EH (cell line): ENCODE results near the gene SMARCD2.
A peak's percentile ranks its signal among the peaks of the same experiment; 100 is the strongest.

Experiments
- DNase-seq: peaks from one replicate; pipeline ENCODE4 v3.0.0-alpha.2; 2015; ENCODE audit warnings: low read depth

Gene SMARCD2

DNA sequence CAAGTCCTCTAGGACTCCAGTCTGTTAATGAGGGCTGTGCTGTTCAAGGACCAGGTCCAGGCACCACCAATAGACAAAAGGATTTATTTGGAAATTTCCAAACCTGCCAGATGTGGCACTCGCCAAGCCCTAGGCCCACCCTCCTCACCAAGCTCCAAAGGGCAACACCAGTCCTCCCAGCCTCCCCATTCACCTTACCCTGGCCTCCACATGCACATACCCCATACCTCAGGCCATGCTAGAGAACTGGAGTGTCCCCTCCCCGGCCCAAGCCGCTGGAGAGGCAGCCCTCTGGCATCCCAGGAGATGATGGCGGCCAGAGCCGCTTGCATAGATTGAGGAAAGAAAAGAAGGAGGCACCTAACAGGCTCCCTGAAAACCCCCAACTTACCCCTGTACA, 10.5 kb downstream of the SMARCD2 start:
- DNase-seq: no peak

DNA sequence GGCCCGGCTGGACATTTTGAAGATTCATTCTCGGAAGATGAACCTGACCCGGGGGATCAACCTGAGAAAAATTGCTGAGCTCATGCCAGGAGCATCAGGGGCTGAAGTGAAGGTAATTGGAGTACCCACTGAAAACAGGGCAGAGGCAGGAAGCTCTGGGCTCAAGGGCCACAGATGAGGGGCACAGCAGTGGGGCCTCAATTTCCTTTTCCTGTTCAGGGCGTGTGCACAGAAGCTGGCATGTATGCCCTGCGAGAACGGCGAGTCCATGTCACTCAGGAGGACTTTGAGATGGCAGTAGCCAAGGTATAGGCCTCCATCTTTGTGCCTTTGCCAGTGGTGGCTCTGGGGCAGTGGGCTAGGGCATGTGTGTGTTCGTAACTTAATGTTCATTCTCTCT, 11.0 kb downstream of the SMARCD2 start:
- DNase-seq: no peak

- DNase-seq: no peak
Measured at GRCh38 chr17:63830904-63831491, 11.5 kb downstream of the SMARCD2 start.

DNA sequence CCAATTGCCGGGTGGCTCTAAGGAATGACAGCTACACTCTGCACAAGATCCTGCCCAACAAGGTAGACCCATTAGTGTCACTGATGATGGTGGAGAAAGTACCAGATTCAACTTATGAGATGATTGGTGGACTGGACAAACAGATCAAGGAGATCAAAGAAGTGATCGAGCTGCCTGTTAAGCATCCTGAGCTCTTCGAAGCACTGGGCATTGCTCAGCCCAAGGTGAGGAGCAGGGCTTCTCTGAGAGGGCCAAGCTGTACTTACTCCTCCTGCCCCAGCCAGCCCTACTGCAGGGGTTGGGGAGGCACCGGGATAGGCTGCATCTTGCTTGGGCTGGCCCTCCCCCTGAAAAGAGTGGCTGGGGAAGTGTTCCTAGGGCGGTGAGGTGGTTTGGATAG, 12.2 kb downstream of the SMARCD2 start:
- DNase-seq: no peak

DNA sequence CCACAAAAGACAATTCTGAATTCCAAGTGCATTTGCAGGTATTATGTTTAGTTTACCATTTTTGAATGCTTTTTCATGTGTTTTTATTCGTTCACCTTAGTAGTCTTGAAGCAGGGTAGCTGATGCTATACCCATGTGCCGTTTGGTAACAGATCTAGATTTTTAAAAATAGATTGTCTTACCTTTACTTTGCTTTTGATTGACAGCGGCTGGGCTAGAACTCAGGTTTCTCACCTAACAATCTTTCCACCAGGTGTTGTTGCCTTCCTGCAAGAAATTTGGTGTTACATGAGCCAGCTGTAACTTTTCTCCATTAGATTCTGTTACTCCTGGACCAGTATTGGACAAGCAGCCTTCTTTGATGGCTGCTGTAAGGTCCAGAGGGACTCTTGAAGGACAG, 13.5 kb downstream of the SMARCD2 start:
- DNase-seq: no peak

DNA sequence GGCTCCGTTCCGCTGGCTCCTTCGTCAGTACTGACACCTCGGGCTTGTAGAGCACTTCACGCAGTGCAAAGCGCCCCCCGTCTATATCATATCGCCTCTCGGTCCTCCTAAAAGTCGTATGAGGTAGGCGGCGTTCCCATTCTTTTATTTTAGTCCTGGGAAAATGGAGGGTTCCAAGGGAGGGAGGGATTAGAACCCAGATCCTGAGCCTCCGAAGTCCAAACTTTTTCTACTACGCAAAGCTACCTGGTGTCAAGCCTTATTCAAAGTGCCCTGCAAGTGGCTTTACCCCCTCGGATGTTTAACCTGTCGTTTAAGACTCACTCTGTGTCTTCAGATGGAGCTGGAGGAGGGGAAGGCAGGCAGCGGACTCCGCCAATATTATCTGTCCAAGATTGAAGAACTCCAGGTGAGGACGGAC, 14.7 kb downstream of the SMARCD2 start:
- no peak for DNase-seq

DNA sequence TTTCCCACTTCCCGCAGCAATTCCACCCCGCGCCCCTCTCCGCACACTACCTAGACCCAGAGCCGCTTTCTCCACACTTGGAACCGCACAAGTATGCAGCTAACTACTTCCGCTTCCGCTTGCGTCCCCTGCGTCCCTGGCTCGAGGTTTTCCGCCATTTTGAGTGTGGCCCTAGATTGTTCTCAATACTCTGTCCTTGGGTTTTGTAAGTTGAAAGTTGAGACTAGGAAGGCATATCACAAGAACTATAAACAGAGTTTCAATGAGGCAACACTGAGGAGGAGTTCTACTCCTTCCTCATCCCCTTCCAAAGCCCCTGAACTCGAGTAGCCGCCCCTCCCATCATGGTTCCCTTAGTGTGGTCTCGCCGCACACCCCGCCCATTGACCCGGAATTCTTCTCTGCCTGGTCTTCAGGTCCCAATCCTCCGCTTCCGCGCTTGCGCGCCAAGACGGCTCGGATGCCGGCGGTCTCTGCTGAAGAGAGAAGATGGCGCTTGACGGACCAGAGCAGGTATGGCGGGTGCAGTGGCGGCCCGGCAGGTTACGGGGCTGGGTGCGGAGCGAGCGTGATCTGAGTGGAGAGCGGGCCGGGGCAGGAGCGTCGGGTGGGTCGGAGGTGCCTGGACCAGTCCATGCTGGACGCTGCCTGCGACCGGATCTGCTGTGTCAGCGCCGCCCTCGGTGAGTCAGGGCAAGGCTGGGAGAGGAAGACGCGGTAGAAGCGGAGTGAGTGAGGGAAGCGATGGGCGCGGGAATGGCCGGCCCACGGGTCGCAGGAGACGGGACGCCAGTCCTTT, 15.3 kb downstream of the SMARCD2 start, which contains the start of the genes FTSJ3 and PSMC5:
TSS of gene FTSJ3 (minus strand) at position 662 of the 799 bp plus-strand sequence. CDS start 761 bp downstream, outside the sequence.
TSS of gene PSMC5 (plus strand) at position 430 of the 799 bp plus-strand sequence. CDS start at position 490, 60 bp downstream.
- DNase-seq: peak; percentile 97

DNA sequence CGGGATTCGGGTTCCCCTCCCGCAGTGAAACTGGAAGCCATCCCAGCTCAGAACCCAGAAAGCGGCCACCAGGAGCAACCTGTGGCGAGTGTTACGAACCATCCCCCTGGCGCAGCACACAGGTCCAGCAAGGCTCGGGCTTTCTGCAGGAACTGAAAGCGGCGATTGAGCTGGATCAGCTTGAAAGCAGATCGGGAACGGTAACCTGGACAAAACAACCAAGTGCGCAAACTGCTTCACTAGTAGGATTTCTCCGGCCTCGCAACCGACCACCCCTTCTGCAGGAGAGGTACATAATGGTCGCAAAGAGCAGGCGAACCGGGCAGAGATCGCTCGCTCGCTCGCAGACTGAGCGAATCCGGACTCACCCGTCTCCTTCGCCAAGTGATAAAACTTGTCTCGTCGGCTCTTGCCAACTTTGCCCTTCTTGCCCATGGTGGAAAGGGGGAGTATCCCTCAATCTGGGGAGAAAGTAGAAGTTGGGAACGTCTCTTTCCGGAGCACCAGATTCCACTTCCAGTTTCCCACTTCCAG, 15.9 kb downstream of the SMARCD2 start:
- DNase-seq: no peak

DNA sequence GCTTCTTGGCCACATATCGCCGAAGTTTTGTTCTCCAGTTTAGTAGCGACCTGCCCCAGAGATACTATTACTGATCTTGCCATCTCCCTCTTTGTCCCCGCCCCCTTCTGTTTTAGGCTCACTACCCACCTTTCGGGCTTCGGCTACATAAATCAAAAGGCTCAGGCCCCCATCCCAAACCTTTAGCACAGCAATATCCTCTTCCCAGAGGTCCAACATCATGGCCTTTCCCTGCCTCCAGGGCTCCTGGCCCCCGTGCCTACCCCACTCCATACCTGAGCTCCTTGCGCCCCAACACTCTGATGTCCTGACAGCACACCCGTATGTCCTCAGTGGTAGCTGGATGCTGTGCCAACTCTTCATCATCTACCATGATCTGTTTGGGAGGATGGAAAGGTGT, 18.1 kb downstream of the SMARCD2 start:
- DNase-seq: no peak

GRCh38 chr17:63823659-63824331, 18.7 kb downstream of the SMARCD2 start:
- no peak for DNase-seq

GRCh38 chr17:63822537-63822936, 19.9 kb downstream of the SMARCD2 start:
- no peak for DNase-seq

DNA sequence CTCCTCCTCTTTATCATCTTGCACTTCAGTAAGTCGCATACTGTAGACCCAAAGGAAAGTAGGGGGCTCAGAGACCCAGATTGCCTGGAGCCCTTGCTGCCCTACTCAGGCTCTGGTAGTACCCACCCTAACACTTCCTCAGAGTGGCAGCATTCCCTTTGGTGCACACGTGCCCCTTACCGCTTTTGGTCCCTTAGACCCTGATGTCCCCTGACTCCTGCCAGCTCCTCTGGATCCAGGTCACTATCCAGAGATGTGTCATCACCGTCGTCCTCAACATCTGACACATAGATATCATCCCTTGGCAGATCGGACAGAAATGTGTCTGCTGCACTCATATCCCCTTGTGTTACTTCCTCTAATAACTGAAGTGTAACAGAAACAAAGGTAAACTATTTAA, 20.7 kb downstream of the SMARCD2 start:
- no peak for DNase-seq

DNA sequence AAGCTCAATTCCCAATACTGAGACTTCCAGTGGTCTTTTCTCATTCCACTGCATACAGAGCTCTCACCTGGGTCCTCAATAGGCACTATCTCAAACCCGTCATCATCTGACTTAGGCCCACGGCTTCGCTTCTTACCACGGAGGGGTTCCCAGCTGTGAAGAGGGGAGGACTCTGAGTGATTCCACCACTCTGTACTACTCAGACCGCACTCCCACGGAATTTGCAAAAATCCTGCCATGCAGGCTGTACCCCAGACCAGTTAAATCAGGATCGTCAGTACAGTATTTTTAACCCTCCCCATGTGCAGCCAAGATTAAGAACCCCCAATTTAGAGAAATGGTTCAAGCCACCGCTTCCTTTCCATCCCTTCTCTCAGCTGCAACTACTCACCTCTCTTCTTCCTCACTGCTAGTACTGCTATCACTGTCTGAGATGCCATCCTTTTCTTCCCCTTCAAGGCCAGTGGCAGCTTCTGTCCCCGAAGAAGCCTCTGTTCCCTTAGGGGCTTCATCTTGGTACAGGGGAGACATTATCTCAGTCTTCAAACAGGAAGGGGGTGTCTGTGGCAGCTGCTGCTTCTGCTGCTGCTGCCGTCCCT, 21.4 kb downstream of the SMARCD2 start:
- no peak for DNase-seq

DNA sequence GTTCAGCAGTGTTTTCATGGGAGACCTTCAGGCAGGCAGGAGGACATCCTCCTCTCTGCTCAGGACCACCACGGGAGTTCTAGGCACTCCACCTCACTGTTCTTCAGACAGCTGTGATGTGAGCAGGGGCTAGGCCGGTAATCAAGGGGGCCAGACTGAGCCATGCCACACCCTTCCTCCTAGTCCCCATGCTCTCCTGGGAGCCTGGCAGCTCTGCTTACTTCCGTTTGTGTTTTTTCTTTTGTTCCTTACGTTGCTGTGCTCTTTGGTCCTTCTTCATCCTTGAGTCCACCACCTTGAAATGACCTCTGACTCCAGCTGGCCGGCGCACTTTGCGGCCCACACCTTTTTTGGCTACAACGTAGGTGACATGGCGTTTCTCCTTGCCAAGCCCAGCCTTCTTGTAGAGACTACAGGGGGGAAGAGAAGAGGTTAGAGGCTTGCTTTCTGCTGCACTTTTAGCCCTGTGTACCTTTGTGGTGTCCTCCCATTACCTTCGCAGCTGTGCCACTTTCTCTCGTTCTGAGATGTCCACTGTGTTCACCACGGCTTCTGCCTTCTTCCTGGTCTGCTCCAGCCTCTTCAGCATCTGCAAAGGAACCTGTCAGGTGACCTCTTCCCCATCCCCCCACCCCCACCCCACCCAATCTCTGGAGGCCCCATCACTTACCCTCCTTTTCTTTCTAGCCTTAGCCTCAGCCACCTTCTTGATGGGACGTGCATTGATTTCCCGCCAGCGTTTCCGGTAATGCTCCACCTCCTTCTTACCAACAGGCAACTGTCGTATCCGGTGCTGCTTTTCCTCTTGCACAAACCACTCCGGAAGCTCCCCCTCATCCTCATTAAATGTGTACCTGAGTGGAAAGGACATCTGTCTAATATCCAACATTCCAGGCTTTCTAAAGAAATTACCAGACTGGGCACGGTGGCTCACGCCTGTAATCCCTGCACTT, 22.6 kb downstream of the SMARCD2 start:
- no peak for DNase-seq

- DNase-seq: no peak
Measured at GRCh38 chr17:63819131-63819530, 23.4 kb downstream of the SMARCD2 start.

DNA sequence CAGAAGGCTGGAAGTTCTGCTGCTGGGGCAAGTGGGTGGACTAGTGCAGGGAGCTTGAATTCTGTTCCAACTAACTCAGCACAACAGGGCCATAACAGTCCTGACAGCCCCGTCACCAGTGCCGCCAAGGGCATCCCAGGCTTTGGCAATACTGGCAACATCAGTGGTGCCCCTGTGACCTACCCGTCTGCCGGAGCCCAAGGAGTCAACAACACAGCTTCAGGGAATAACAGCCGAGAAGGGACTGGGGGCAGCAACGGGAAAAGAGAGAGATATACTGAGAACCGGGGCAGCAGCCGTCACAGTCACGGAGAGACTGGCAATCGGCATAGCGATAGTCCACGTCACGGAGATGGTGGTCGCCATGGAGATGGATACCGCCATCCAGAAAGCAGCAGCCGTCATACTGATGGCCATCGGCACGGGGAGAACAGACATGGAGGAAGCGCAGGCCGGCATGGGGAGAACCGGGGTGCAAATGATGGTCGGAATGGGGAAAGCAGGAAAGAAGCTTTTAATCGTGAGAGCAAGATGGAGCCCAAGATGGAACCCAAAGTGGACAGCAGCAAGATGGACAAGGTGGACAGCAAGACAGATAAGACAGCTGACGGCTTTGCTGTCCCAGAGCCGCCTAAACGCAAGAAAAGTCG, 24.6 kb downstream of the SMARCD2 start:
- DNase-seq: no peak

DNA sequence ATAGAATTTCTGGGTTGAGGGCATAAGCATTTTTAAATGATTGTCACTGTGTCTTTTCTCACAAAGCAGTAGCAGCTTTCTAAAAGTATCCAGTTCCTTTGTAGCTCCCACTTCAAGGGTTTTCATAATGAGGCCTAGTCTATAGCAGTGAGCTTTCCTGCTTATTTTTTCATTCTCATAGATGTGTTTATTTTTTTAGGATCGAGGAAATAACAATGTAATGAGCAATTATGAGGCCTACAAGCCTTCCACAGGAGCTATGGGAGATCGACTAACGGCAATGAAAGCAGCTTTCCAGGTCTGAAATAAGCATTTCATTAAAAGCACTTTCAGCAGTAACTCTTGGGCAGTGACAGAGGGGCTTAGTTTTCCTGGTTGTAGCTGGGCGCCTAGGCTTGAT, 25.8 kb downstream of the SMARCD2 start:
- peak; percentile 62 for DNase-seq

- DNase-seq: no peak
Measured at GRCh38 chr17:63816123-63816522, 26.4 kb downstream of the SMARCD2 start.

DNA sequence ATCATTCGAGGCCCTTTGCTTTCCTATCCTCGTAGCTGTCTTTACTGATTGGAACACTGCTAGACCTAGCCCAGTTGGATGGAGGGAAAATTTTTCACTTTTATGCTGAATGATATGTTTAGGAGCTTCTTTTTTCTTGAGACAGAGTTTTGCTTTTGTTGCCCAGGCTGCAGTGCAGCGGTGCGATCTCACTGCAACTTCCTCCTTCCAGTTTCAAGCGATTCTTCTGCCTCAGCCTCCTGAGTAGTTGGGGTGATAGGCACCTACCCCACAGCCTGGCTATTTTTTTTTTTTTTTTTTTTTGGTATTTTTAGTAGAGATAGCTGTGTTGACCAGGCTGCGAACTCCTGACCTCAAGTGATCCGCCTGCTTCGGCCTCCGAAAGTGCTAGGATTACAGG, 32.5 kb downstream of the SMARCD2 start:
- DNase-seq: no peak

DNA sequence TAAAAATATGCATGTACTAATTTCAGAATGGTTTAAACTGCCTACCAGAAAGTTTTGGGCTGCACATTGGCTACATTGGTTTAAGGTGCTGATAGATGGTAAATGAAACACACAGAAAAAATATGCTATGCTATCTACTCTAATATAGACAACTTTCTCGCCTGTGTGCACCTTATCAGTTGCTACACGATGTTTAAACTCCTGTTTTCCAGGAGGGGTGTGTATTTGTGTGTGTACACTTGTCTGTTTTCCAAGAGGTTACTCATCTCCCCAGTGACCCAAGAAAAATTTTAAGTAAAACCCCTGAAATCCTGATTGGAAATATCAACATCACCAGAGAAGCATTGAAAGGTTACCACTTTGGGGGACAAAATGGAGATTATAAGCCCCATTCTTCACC, 36.9 kb downstream of the SMARCD2 start:
- DNase-seq: no peak

GRCh38 chr17:63804328-63804727, 38.2 kb downstream of the SMARCD2 start:
- no peak for DNase-seq
